ENCODE data around the gene NUCB2.
A peak's percentile ranks its signal among the peaks of the same experiment; 100 is the strongest.
"Not testable (repeated sequence)": the region's sequence is repeated elsewhere in the genome, so short reads cannot be mapped to it uniquely, and the experiment has no call there.

The NUCB2 gene

GRCh38 chr11:17276236-17277023 is at the start of gene NUCB2:
TSS of gene NUCB2 (plus strand) at chr11:17276739. CDS start at chr11:17295324, 18,585 bp downstream.
- Mint-ChIP-seq H3K4me1 (peaks cover 19% of the 10 kb centered on the region), H3K4me3 (peak within 1 kb of the TSS; percentile 75 to 92 (median 80)), H3K9me3 (no peaks in the 10 kb centered on the region), H3K36me3 (ENCODE audit: low read depth) (no peaks in the 10 kb centered on the region), H3K27me3 (ENCODE audit: low read depth) (no peaks in the 10 kb centered on the region), H3K27ac (peak within 1 kb of the TSS; percentile 42 to 91 (median 89))
- TF ChIP-seq CTCF (IDR thresholded peaks at IDR 0.05; ENCODE audit: unreplicated experiment in 3 of 3), result no peak

- H3K36me3 Mint-ChIP-seq (ENCODE audit: low read depth); H3K4me1 Mint-ChIP-seq; H3K9me3 Mint-ChIP-seq; H3K27me3 Mint-ChIP-seq (ENCODE audit: low read depth); H3K27ac Mint-ChIP-seq; H3K4me3 Mint-ChIP-seq: not testable (repeated sequence)
Observed at GRCh38 chr11:17228186-17228925, 48.2 kb upstream of the NUCB2 start.

- Mint-ChIP-seq H3K27ac (peak overlapping the region in 1 of 3 experiments; percentile 7), H3K4me1 (peaks cover 5% of the 10 kb centered on the region)
Observed at GRCh38 chr11:17229481-17230152, 46.9 kb upstream of the NUCB2 start.

GRCh38 chr11:17230867-17231851 is 45.4 kb upstream of the NUCB2 start:
- H3K36me3 Mint-ChIP-seq (ENCODE audit: low read depth), result no peaks in the 10 kb centered on the region
- H3K4me3 Mint-ChIP-seq, result no peak overlapping the region
- H3K27ac Mint-ChIP-seq, result no peak overlapping the region
- TF ChIP-seq CTCF (IDR thresholded peaks at IDR 0.05; ENCODE audit: unreplicated experiment in 3 of 3), result no peak
- peaks cover 3% of the 10 kb centered on the region for H3K27me3 Mint-ChIP-seq (ENCODE audit: low read depth)
- no peaks in the 10 kb centered on the region for H3K9me3 Mint-ChIP-seq
- H3K4me1 Mint-ChIP-seq, result peaks cover 5% of the 10 kb centered on the region

More at GRCh38 chr11:17229481-17230152, 46.9 kb upstream of the NUCB2 start:
- no peak for TF ChIP-seq CTCF (IDR thresholded peaks at IDR 0.05; ENCODE audit: unreplicated experiment in 3 of 3)
- no peak overlapping the region for H3K4me3 Mint-ChIP-seq
- H3K27me3 Mint-ChIP-seq (ENCODE audit: low read depth), result peaks cover 3% of the 10 kb centered on the region
- H3K9me3 Mint-ChIP-seq, result no peaks in the 10 kb centered on the region
- peaks cover 3% of the 10 kb centered on the region for H3K36me3 Mint-ChIP-seq (ENCODE audit: low read depth)

GRCh38 chr11:17233101-17233500 is 43.4 kb upstream of the NUCB2 start:
- Mint-ChIP-seq H3K36me3 (ENCODE audit: low read depth) (no peaks in the 10 kb centered on the region), H3K4me1 (peaks cover 5% of the 10 kb centered on the region), H3K4me3 (no peak overlapping the region), H3K27me3 (ENCODE audit: low read depth) (peaks cover 3% of the 10 kb centered on the region), H3K27ac (peak overlapping the region in 1 of 3 experiments; percentile 31), H3K9me3 (no peaks in the 10 kb centered on the region)
- no peak for TF ChIP-seq CTCF (IDR thresholded peaks at IDR 0.05; ENCODE audit: unreplicated experiment in 3 of 3)

Data from nephron (organoid).